GM23338 (cell line): ENCODE measurements around the gene TM7SF2. TPM values are rescaled to one million over a fixed set of nuclear protein-coding genes. Genes with fewer than 3 reads are reported as not detected.

Source experiments
- ATAC-seq: fragments of 200-7000 bp; cut with Tn5 transposase; 3 replicates; pipeline ENCODE4 v1.9.1; 2020
- DNase-seq: peaks from one replicate; pipeline ENCODE4 v3.0.0-alpha.2; 2015; ENCODE audit warnings: low spot score
- H2AFZ ChIP-seq: fragments of 200-600 bp; sonication (generic); 2 replicates; pipeline ENCODE4 v1.8.0; 2016; ENCODE audit warnings: antibody characterized with exemption, mild to moderate bottlenecking, moderate library complexity
- H3F3A ChIP-seq: fragments of 200-600 bp; sonication (generic); replicated peaks from 2 replicates; pipeline ENCODE4 v1.8.0; 2017; ENCODE audit warnings: antibody characterized with exemption, mixed run types, low read depth
- H3K27ac ChIP-seq: fragments of 200-600 bp; sonication (generic); 2 replicates; pipeline ENCODE4 v1.6.1; 2016; ENCODE audit warnings: low read depth
- H3K27me3 ChIP-seq: fragments of 200-600 bp; sonication (generic); 2 replicates; pipeline ENCODE4 v1.8.0; 2016; ENCODE audit warnings: mild to moderate bottlenecking, mixed run types, moderate library complexity; ENCODE audit not compliant: insufficient read depth
- H3K36me3 ChIP-seq: fragments of 200-600 bp; sonication (generic); 2 replicates; pipeline ENCODE4 v1.8.0; 2016; ENCODE audit warnings: mild to moderate bottlenecking; ENCODE audit not compliant: insufficient read depth
- H3K4me1 ChIP-seq: fragments of 200-600 bp; sonication (generic); 2 replicates; pipeline ENCODE4 v1.8.0; 2016; ENCODE audit warnings: mild to moderate bottlenecking, moderate library complexity; ENCODE audit not compliant: insufficient read depth
- H3K4me2 ChIP-seq: fragments of 200-600 bp; sonication (generic); 2 replicates; pipeline ENCODE4 v1.7.1; 2017; ENCODE audit warnings: mixed run types
- H3K4me3 ChIP-seq: fragments of 200-600 bp; sonication (generic); 2 replicates; pipeline ENCODE4 v1.6.1; 2016; ENCODE audit warnings: mixed run types
- H3K79me2 ChIP-seq: fragments of 200-600 bp; sonication (generic); replicated peaks from 2 replicates; pipeline ENCODE4 v1.8.0; 2017; ENCODE audit warnings: mild to moderate bottlenecking; ENCODE audit not compliant: insufficient read depth
- H3K9me2 ChIP-seq: fragments of 200-600 bp; sonication (generic); 2 replicates; pipeline ENCODE4 v1.8.0; 2017; ENCODE audit not compliant: insufficient read depth
- H4K20me1 ChIP-seq: fragments of 200-600 bp; sonication (generic); replicated peaks from 2 replicates; pipeline ENCODE4 v1.8.0; 2017; ENCODE audit warnings: mild to moderate bottlenecking; ENCODE audit not compliant: insufficient read depth
- H3K27ac Mint-ChIP-seq: 2 replicates; pipeline ENCODE4 v1.8.0; 2020; ENCODE audit warnings: inconsistent platforms, mild to moderate bottlenecking, moderate library complexity, mixed read lengths
- H3K27me3 Mint-ChIP-seq: 3 replicates; pipeline ENCODE4 v1.8.0; 2022; ENCODE audit warnings: low read depth, mild to moderate bottlenecking, moderate library complexity, mixed read lengths, inconsistent platforms; ENCODE audit not compliant: insufficient read depth, poor library complexity
- H3K36me3 Mint-ChIP-seq: 3 replicates; pipeline ENCODE4 v1.8.0; 2021; ENCODE audit warnings: low read depth, mild to moderate bottlenecking, inconsistent platforms, moderate library complexity, mixed read lengths
- H3K4me1 Mint-ChIP-seq: 3 replicates; pipeline ENCODE4 v1.8.0; 2020; ENCODE audit warnings: mild to moderate bottlenecking, inconsistent platforms, mixed read lengths
- H3K4me3 Mint-ChIP-seq: 3 replicates; pipeline ENCODE4 v1.8.0; 2021; ENCODE audit warnings: moderate library complexity, mild to moderate bottlenecking, inconsistent platforms, mixed read lengths
- H3K9me3 Mint-ChIP-seq: 3 replicates; pipeline ENCODE4 v1.8.0; 2020; ENCODE audit warnings: moderate library complexity, mild to moderate bottlenecking, inconsistent platforms, mixed read lengths
- ETS1 ChIP-seq: IDR thresholded peaks from 2 replicates; pipeline ENCODE4 v1.6.1; 2016; ENCODE audit warnings: antibody characterized with exemption
- NANOG ChIP-seq: IDR thresholded peaks from 2 replicates; pipeline ENCODE4 v1.6.1; 2016; ENCODE audit warnings: antibody characterized with exemption, borderline replicate concordance
- POLR2AphosphoS5 ChIP-seq: IDR thresholded peaks from 2 replicates; pipeline ENCODE4 v1.6.1; 2016; ENCODE audit warnings: antibody characterized with exemption, low read depth
- ZNF114 ChIP-seq: fragments of 250-450 bp; sonication (Bioruptor Pico); IDR thresholded peaks from 2 replicates; pipeline ENCODE4 v1.5.0; 2020; ENCODE audit warnings: mild to moderate bottlenecking, moderate library complexity
- polyA plus RNA-seq: library from polyadenylated mRNA; unstranded; fragments of >200 nt; fragmentation: Nextera tagmentation; extraction: Ambion mirVana; gene quantifications from 2 replicates; pipeline ENCODE4 v1.2.1, GENCODE V29; 2016
- total RNA-seq: library from RNA; depleted of rRNA; stranded (reverse); fragments of >200 nt; shearing (Covaris generic); gene quantifications from 2 replicates; pipeline ENCODE4 v1.2.3, GENCODE V29; 2014
- TF ChIP-seq, protein P1 (sequence below): IDR thresholded peaks from one replicate; pipeline ENCODE4 v1.6.1; 2018; ENCODE audit warnings: antibody characterized with exemption; ENCODE audit not compliant: unreplicated experiment
- TF ChIP-seq, protein P2 (sequence below): fragments of 250-450 bp; sonication (Bioruptor Pico); IDR thresholded peaks from 2 replicates; pipeline ENCODE4 v1.5.0; 2020; ENCODE audit warnings: mild to moderate bottlenecking, moderate library complexity

The TM7SF2 gene
- total and polyA plus RNA-seq, 2 experiments from 2014 or later, result 43.5 to 82.3 TPM

DNA sequence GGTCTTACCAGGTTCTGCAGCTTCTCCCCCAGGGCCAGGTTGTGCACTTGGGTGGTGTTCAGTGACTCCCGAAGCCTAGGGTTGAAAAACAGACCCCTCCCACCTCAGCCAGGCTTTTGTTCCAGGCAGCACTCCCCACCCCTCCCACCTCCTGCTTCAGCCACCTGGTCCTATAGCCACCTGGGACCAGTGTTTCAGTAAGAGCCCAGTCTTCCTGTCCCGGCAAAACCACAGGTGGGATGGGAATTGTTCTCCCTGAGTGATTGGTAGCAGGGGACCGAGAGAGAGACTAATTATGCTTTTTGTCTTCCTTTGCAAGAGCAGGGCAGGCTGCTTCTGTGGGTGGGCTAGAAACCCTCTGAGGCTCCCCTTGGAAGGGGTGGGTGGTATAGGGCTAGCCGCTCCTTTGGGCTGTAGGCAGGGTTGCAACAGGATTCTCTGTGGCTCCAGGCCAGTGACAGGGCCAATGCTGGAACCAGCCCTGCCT is 44.8 kb upstream of the TM7SF2 start:
- Histone ChIP-seq H3F3A (no peaks in the 10 kb centered on the region), H3K79me2 (no peaks in the 10 kb centered on the region), H3K27me3 (no peaks in the 10 kb centered on the region), H3K36me3 (no peaks in the 10 kb centered on the region), H3K4me1 (peaks cover 13% of the 10 kb centered on the region), H4K20me1 (no peaks in the 10 kb centered on the region), H3K27ac (peak overlapping the region; percentile 77; the same call in 1 of the 2 replicates), H2AFZ (peak overlapping the region; percentile 89; the same call in 1 of the 2 replicates), H3K4me2 (peak overlapping the region; percentile 62; the same call in 1 of the 2 replicates), H3K4me3 (no peak overlapping the region), H3K9me2 (no peaks in the 10 kb centered on the region)
- H3K27me3 Mint-ChIP-seq, result peaks cover 2% of the 10 kb centered on the region
- H3K4me1 Mint-ChIP-seq, result peaks cover 32% of the 10 kb centered on the region
- peak overlapping the region; percentile 60 for H3K4me3 Mint-ChIP-seq
- H3K36me3 Mint-ChIP-seq, result no peaks in the 10 kb centered on the region
- peak; percentile 85 for ATAC-seq
- TF ChIP-seq, protein P1, sequence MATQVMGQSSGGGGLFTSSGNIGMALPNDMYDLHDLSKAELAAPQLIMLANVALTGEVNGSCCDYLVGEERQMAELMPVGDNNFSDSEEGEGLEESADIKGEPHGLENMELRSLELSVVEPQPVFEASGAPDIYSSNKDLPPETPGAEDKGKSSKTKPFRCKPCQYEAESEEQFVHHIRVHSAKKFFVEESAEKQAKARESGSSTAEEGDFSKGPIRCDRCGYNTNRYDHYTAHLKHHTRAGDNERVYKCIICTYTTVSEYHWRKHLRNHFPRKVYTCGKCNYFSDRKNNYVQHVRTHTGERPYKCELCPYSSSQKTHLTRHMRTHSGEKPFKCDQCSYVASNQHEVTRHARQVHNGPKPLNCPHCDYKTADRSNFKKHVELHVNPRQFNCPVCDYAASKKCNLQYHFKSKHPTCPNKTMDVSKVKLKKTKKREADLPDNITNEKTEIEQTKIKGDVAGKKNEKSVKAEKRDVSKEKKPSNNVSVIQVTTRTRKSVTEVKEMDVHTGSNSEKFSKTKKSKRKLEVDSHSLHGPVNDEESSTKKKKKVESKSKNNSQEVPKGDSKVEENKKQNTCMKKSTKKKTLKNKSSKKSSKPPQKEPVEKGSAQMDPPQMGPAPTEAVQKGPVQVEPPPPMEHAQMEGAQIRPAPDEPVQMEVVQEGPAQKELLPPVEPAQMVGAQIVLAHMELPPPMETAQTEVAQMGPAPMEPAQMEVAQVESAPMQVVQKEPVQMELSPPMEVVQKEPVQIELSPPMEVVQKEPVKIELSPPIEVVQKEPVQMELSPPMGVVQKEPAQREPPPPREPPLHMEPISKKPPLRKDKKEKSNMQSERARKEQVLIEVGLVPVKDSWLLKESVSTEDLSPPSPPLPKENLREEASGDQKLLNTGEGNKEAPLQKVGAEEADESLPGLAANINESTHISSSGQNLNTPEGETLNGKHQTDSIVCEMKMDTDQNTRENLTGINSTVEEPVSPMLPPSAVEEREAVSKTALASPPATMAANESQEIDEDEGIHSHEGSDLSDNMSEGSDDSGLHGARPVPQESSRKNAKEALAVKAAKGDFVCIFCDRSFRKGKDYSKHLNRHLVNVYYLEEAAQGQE, result no peak
- TF ChIP-seq POLR2AphosphoS5, result peak; percentile 26; the same call in 1 of the 2 replicates
- peak overlapping the region; percentile 93 for H3K27ac Mint-ChIP-seq
- DNase-seq, result peak; percentile 77
- no peaks in the 10 kb centered on the region for H3K9me3 Mint-ChIP-seq

- Histone ChIP-seq H3K27me3 (no peaks in the 10 kb centered on the region), H3K27ac (0 out of 2 replicates have a peak overlapping the region, but pooled peaks have one; percentile 77)
- TF ChIP-seq POLR2AphosphoS5 (no peak), NANOG (no peak), ZNF114 (CRISPR knock-in tag) (no peak), ETS1 (no peak)
- TF ChIP-seq, protein P1, result no peak
- TF ChIP-seq, protein P2, sequence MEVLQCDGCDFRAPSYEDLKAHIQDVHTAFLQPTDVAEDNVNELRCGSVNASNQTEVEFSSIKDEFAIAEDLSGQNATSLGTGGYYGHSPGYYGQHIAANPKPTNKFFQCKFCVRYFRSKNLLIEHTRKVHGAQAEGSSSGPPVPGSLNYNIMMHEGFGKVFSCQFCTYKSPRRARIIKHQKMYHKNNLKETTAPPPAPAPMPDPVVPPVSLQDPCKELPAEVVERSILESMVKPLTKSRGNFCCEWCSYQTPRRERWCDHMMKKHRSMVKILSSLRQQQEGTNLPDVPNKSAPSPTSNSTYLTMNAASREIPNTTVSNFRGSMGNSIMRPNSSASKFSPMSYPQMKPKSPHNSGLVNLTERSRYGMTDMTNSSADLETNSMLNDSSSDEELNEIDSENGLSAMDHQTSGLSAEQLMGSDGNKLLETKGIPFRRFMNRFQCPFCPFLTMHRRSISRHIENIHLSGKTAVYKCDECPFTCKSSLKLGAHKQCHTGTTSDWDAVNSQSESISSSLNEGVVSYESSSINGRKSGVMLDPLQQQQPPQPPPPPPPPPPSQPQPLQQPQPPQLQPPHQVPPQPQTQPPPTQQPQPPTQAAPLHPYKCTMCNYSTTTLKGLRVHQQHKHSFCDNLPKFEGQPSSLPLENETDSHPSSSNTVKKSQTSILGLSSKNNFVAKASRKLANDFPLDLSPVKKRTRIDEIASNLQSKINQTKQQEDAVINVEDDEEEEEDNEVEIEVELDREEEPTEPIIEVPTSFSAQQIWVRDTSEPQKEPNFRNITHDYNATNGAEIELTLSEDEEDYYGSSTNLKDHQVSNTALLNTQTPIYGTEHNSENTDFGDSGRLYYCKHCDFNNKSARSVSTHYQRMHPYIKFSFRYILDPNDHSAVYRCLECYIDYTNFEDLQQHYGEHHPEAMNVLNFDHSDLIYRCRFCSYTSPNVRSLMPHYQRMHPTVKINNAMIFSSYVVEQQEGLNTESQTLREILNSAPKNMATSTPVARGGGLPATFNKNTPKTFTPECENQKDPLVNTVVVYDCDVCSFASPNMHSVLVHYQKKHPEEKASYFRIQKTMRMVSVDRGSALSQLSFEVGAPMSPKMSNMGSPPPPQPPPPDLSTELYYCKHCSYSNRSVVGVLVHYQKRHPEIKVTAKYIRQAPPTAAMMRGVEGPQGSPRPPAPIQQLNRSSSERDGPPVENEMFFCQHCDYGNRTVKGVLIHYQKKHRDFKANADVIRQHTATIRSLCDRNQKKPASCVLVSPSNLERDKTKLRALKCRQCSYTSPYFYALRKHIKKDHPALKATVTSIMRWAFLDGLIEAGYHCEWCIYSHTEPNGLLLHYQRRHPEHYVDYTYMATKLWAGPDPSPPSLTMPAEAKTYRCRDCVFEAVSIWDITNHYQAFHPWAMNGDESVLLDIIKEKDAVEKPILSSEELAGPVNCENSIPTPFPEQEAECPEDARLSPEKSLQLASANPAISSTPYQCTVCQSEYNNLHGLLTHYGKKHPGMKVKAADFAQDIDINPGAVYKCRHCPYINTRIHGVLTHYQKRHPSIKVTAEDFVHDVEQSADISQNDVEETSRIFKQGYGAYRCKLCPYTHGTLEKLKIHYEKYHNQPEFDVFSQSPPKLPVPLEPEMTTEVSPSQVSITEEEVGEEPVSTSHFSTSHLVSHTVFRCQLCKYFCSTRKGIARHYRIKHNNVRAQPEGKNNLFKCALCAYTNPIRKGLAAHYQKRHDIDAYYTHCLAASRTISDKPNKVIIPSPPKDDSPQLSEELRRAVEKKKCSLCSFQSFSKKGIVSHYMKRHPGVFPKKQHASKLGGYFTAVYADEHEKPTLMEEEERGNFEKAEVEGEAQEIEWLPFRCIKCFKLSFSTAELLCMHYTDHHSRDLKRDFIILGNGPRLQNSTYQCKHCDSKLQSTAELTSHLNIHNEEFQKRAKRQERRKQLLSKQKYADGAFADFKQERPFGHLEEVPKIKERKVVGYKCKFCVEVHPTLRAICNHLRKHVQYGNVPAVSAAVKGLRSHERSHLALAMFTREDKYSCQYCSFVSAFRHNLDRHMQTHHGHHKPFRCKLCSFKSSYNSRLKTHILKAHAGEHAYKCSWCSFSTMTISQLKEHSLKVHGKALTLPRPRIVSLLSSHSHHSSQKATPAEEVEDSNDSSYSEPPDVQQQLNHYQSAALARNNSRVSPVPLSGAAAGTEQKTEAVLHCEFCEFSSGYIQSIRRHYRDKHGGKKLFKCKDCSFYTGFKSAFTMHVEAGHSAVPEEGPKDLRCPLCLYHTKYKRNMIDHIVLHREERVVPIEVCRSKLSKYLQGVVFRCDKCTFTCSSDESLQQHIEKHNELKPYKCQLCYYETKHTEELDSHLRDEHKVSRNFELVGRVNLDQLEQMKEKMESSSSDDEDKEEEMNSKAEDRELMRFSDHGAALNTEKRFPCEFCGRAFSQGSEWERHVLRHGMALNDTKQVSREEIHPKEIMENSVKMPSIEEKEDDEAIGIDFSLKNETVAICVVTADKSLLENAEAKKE, result no peak
These were observed 44.2 kb upstream of the TM7SF2 start for GRCh38 chr11:65067446-65067845.

More at GRCh38 chr11:65067446-65067845, 44.2 kb upstream of the TM7SF2 start:
- Histone ChIP-seq H3K79me2 (no peaks in the 10 kb centered on the region), H3K4me1 (peaks cover 13% of the 10 kb centered on the region), H3K4me3 (no peak overlapping the region), H3K9me2 (no peaks in the 10 kb centered on the region), H3F3A (no peaks in the 10 kb centered on the region), H4K20me1 (no peaks in the 10 kb centered on the region), H3K36me3 (no peaks in the 10 kb centered on the region), H3K4me2 (0 out of 2 replicates have a peak overlapping the region, but pooled peaks have one; percentile 62), H2AFZ (0 out of 2 replicates have a peak overlapping the region, but pooled peaks have one; percentile 89)
- Mint-ChIP-seq H3K36me3 (no peaks in the 10 kb centered on the region), H3K4me1 (peaks cover 32% of the 10 kb centered on the region), H3K4me3 (peak overlapping the region; percentile 39; the same call in 2 of the 3 replicates), H3K27me3 (peaks cover 5% of the 10 kb centered on the region), H3K9me3 (no peaks in the 10 kb centered on the region), H3K27ac (peak overlapping the region; percentile 93)
- ATAC-seq, result peak; percentile 8
- DNase-seq, result no peak
